Measurements from ENCODE around the gene LCMT1.

DNA sequence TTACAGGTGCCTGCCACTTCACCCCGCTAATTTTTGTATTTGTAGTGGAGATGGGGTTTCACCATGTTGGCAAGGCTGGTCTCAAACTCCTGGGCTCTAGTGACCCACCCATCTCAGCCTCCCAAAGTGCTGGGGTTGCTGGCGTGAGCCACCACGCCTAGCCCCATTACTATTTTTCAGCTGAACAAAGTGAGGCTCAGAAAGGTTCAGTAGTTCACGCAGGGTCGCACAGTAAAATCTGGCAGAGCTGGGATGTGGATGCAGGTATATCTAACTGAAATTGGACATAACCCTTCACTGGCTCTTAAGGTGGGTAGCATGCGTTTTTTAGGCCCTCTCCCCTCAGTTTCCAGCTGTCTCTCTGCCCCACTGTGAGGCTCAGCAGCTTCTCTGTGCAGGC, 112.4 kb downstream of the LCMT1 start:
- no peak for TF ChIP-seq POLR2A (IDR thresholded peaks at IDR 0.05)
- TF ChIP-seq, protein P1, sequence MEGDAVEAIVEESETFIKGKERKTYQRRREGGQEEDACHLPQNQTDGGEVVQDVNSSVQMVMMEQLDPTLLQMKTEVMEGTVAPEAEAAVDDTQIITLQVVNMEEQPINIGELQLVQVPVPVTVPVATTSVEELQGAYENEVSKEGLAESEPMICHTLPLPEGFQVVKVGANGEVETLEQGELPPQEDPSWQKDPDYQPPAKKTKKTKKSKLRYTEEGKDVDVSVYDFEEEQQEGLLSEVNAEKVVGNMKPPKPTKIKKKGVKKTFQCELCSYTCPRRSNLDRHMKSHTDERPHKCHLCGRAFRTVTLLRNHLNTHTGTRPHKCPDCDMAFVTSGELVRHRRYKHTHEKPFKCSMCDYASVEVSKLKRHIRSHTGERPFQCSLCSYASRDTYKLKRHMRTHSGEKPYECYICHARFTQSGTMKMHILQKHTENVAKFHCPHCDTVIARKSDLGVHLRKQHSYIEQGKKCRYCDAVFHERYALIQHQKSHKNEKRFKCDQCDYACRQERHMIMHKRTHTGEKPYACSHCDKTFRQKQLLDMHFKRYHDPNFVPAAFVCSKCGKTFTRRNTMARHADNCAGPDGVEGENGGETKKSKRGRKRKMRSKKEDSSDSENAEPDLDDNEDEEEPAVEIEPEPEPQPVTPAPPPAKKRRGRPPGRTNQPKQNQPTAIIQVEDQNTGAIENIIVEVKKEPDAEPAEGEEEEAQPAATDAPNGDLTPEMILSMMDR (IDR thresholded peaks at IDR 0.05) = no peak

Measured in ovary (tissue), 3 donors.